ENCODE results near the gene KLHL35.

Gene KLHL35

DNA sequence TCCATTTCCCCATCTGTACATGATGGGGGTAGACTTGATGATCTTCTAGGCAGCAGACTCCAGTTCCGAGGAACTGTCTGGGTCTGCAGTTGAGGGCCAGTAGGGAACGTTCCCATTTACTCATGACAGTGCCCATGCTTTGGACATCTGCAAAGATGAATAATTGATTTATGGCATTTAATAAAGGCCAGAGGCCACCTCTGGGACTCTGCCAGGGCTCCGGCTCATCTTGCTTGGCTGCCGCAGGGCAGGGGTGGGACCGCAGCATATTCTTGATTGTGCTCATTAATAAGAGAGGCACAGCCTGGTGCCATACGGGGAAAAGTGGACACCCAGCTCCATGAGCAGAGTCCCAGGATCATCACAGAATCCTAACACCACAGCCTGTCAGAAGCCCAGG is 28.1 kb upstream of the KLHL35 start:
- DNase-seq (ENCODE audit: low spot score) = no peak
- in situ Hi-C loops (cut with MboI; ENCODE audit: low pct_unique_long_range_greater_than_20kb, low sequenced_read_pairs, unreplicated experiment) = no loop called here
- TF ChIP-seq, protein P1, sequence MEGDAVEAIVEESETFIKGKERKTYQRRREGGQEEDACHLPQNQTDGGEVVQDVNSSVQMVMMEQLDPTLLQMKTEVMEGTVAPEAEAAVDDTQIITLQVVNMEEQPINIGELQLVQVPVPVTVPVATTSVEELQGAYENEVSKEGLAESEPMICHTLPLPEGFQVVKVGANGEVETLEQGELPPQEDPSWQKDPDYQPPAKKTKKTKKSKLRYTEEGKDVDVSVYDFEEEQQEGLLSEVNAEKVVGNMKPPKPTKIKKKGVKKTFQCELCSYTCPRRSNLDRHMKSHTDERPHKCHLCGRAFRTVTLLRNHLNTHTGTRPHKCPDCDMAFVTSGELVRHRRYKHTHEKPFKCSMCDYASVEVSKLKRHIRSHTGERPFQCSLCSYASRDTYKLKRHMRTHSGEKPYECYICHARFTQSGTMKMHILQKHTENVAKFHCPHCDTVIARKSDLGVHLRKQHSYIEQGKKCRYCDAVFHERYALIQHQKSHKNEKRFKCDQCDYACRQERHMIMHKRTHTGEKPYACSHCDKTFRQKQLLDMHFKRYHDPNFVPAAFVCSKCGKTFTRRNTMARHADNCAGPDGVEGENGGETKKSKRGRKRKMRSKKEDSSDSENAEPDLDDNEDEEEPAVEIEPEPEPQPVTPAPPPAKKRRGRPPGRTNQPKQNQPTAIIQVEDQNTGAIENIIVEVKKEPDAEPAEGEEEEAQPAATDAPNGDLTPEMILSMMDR (IDR thresholded peaks at IDR 0.05; ENCODE audit: extremely low read depth, insufficient read depth, missing control alignments) = no peak

DNA sequence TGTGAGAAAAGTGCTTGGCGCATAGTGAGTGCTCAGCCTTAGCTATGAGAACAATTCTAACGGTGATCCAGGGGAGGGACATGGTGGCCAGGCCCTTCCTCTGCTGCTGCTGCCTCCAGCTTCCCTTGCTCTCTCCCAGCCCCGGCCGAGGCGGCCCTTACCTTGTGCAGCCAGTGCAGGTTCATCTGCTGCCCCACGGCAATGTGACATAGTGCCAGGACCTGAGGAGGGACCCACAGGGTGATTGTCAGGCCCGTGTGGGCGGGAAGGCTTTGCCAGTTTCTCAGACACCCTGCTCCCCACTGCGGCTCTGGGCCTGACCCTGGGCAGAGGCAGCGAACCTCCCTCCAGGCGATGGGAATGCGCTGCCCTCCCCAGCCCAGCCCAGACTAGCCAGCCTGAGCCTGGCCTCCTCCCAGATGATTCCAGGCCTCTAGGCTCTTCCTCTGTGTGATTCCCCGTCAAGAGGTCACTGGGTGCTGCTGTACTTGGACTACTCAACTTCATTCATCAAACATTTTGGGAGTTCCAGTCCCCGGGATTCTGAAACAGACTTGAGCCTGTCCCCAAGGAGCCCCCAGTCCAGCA is 23.7 kb upstream of the KLHL35 start:
- in situ Hi-C loops (cut with MboI; ENCODE audit: low pct_unique_long_range_greater_than_20kb, low sequenced_read_pairs, unreplicated experiment) = no loop called here
- TF ChIP-seq, protein P1 (IDR thresholded peaks at IDR 0.05; ENCODE audit: extremely low read depth, insufficient read depth, missing control alignments) = no peak
- DNase-seq (ENCODE audit: low spot score) = no peak

DNA sequence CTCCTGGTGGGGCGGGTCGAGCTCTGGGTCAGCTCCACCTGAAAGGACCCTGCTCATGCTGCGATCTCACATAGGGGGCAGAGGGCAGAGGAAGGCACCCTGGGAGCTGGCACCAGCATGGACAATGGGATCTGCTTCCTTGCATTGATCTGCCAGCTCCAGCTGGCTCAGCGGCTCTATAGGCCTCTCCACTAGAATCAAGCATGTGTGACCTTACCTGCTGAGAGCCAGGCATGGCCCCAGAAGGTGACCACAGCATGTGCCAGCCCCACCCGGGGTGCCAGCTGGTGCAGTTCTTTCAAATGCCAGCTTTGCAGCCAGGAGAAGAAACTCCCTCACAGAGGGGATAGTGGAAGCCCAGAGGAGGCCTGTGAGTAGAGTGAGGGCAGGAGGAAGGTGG is 22.0 kb upstream of the KLHL35 start:
- in situ Hi-C loops (cut with MboI; ENCODE audit: low pct_unique_long_range_greater_than_20kb, low sequenced_read_pairs, unreplicated experiment) = no loop called here
- DNase-seq (ENCODE audit: low spot score) = no peak
- TF ChIP-seq, protein P1 (IDR thresholded peaks at IDR 0.05; ENCODE audit: extremely low read depth, insufficient read depth, missing control alignments) = no peak

DNA sequence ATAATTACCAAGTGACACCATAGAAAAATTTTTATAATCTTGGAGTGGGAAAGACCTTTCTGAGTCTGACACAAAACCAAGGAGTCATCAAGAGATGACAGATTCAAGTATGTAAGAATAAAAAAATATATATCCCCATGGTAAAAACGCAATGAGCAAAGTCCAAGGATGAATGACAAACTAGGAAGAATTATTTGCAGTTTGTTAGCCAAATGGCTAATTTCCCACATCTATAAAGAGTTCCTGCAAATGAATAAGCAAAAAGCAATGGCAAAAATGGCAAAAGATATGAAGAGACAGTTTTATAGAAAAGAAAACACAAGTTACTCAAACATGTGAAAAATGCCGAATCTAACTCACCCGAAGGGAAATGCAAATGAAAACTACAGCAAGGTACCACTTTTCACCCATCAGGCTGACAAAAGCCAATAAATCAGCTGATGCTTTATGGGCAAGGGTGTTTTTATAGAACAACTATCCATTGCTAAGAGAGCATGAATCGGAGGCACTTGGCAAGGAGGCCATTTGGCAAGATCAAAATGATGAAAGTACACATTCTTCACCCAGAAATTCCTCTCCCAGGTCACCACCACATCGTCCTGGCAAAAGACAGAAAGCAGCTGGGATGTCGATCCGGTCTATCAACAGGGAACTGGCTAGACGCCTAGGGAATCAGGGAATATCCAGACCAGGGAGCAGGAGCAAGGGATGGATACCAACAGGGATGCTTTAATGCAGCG is 21.1 kb upstream of the KLHL35 start:
- in situ Hi-C loops (cut with MboI; ENCODE audit: low pct_unique_long_range_greater_than_20kb, low sequenced_read_pairs, unreplicated experiment) = no loop called here
- TF ChIP-seq, protein P1 (IDR thresholded peaks at IDR 0.05; ENCODE audit: extremely low read depth, insufficient read depth, missing control alignments) = no peak
- DNase-seq (ENCODE audit: low spot score) = no peak

DNA sequence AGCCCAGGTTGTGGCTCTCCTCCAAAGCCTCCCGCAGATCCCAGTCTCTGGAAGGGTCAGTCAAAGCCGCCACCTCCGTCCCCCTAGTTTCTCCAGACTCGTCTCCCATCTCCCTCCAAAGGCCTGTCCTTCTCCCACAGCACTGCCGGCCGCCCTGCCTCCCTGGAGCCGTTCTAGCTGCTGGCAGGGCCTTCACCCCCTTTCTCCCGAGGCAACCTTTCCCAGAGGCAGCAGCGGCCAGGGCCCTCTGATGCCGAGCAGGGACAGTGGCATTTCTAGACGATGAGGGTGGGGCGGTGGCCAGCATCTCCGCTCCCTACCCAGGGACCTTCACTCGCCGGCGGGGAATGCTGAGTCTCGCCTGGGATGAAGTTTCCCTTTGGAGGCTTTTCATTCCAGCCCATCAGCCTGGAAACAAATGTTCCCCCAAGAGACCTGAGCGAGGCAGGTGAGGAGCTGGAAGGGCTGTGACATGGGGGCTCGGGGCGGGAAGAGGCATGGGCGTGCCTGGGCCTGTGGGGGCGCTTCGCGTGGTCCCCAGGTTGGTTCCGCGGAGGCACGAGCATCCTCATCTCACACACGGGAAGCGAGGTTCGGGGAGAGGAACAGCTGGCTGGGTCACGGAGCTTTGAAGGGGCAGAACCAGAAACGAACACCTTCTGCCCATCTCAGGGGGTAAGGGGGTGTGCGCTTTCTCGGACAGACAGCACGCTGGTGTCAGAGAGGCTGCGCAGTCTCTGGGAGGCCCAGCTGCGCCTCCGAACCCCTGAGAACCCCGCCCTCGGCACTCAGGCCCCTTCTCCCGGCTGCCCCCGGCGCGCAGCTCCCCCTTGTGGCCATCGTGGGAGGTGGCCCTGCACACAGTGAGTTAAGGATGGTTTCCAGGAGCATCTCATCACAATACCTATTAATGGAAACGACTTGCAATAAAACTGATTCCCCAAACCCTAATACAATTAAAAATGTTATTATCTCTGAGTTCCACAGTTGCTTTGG is 18.1 kb upstream of the KLHL35 start:
- DNase-seq (ENCODE audit: low spot score) = peak; percentile 48
- in situ Hi-C loops (cut with MboI; ENCODE audit: low pct_unique_long_range_greater_than_20kb, low sequenced_read_pairs, unreplicated experiment) = no loop called here
- TF ChIP-seq, protein P1 (IDR thresholded peaks at IDR 0.05; ENCODE audit: extremely low read depth, insufficient read depth, missing control alignments) = peak; percentile 61

DNA sequence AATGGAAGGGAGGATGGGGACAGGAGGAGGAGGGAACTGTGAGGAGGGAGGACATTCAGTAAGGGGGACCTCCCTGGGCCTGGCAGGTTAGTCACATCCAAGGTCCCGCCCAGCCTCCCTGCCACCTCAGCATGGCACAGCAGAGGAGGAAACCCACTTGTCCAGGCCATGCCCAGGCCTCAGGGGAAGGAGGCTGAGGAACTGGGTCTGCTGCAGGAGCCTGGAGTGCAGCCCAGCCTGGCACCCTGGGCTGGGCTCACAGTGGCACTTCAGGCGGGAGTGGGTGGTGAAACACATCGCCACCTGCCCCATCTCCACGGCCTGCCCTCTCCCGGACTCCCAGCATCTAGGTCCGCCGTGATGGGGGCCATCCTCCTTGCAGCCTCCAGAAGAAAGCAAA is 17.2 kb upstream of the KLHL35 start:
- TF ChIP-seq, protein P1 (IDR thresholded peaks at IDR 0.05; ENCODE audit: extremely low read depth, insufficient read depth, missing control alignments) = no peak
- in situ Hi-C loops (cut with MboI; ENCODE audit: low pct_unique_long_range_greater_than_20kb, low sequenced_read_pairs, unreplicated experiment) = no loop called here

More for the DNA sequence above, 17.2 kb upstream of the KLHL35 start:
- DNase-seq (ENCODE audit: low spot score) = no peak
